PC-3 (cell line): Measurements from ENCODE around the gene RPE65. TPM values are rescaled to one million over a fixed set of nuclear protein-coding genes. Genes with fewer than 3 reads are reported as not detected.

Source experiments
- ATAC-seq: fragments of 200-7000 bp; cut with Tn5 transposase; 2 replicates; pipeline ENCODE4 v1.9.1; 2020; ENCODE audit warnings: mild to moderate bottlenecking, moderate library complexity
- BruUV-seq: library from RNA; stranded (reverse); fragments of 400-500 nt; replicated peaks from 2 replicates; lab custom pipeline; 2021; lab: Mats Ljungman, UMichigan
- CTCF ChIA-PET: fragments of 300-600 bp; sonication (Branson Sonifier 250); formaldehyde crosslinking; loops from one replicate; lab custom pipeline; 2022; ENCODE audit warnings: antibody characterized with exemption; lab: Charles Lee
- POLR2A ChIA-PET: fragments of 300-600 bp; sonication (Branson Sonifier 250); formaldehyde crosslinking; loops from one replicate; lab custom pipeline; 2022; ENCODE audit warnings: antibody characterized with exemption; ENCODE audit not compliant: unreplicated experiment; lab: Charles Lee
- DNase-seq: peaks from one replicate; pipeline ENCODE4 v3.0.0-alpha.2; 2015
- H2AFZ ChIP-seq: fragments of 300-600 bp; sonication (generic); 2 replicates; pipeline ENCODE4 v1.6.0; 2016; ENCODE audit warnings: antibody characterized with exemption, low read length
- H3F3A ChIP-seq: fragments of 300-600 bp; sonication (generic); one replicate; pipeline ENCODE4 v1.6.0; 2017; ENCODE audit warnings: antibody characterized with exemption, low read length, control low read depth, mild to moderate bottlenecking; ENCODE audit not compliant: unreplicated experiment
- H3K27ac ChIP-seq: fragments of 300-600 bp; sonication (generic); 2 replicates; pipeline ENCODE4 v1.5.1; 2016; ENCODE audit warnings: mild to moderate bottlenecking, low read length
- H3K27me3 ChIP-seq: fragments of 300-600 bp; sonication (generic); 2 replicates; pipeline ENCODE4 v1.6.1; 2016; ENCODE audit warnings: low read length, mixed read lengths
- H3K36me3 ChIP-seq: fragments of 300-600 bp; sonication (generic); 2 replicates; pipeline ENCODE4 v1.6.1; 2016; ENCODE audit warnings: low read depth, mixed run types, low read length, mixed read lengths
- H3K4me1 ChIP-seq: fragments of 300-600 bp; sonication (generic); 2 replicates; pipeline ENCODE4 v1.5.1; 2016; ENCODE audit warnings: low read length; ENCODE audit not compliant: insufficient read depth
- H3K4me2 ChIP-seq: fragments of 300-600 bp; sonication (generic); 2 replicates; pipeline ENCODE4 v1.6.0; 2016; ENCODE audit warnings: low read length
- H3K4me3 ChIP-seq: fragments of 300-600 bp; sonication (generic); 2 replicates; pipeline ENCODE4 v1.5.1; 2016; ENCODE audit warnings: mild to moderate bottlenecking, low read length, mixed read lengths
- H3K79me2 ChIP-seq: fragments of 300-600 bp; sonication (generic); 2 replicates; pipeline ENCODE4 v1.6.1; 2017; ENCODE audit warnings: low read length, mixed read lengths
- H3K9ac ChIP-seq: fragments of 300-600 bp; sonication (generic); 2 replicates; pipeline ENCODE4 v1.6.0; 2016; ENCODE audit warnings: mild to moderate bottlenecking, low read length
- H3K9me2 ChIP-seq: fragments of 300-600 bp; sonication (generic); replicated peaks from 2 replicates; pipeline ENCODE4 v1.6.1; 2016; ENCODE audit warnings: mixed run types, low read length, mixed read lengths
- H3K9me3 ChIP-seq: fragments of 300-600 bp; sonication (generic); 2 replicates; pipeline ENCODE4 v1.6.1; 2016; ENCODE audit warnings: low read length, mixed read lengths
- H4K20me1 ChIP-seq: fragments of 300-600 bp; sonication (generic); 2 replicates; pipeline ENCODE4 v1.6.1; 2016; ENCODE audit warnings: low read length, mixed read lengths
- EZH2 ChIP-seq: fragments of 300-600 bp; sonication (generic); IDR thresholded peaks from one replicate; pipeline ENCODE4 v1.6.1; 2017; ENCODE audit warnings: antibody characterized with exemption, mild to moderate bottlenecking, low read length; ENCODE audit not compliant: unreplicated experiment
- EZH2phosphoT487 ChIP-seq: fragments of 300-600 bp; sonication (generic); IDR thresholded peaks from 2 replicates; pipeline ENCODE4 v1.6.1; 2018; ENCODE audit warnings: mild to moderate bottlenecking, antibody characterized with exemption, low read length, borderline replicate concordance
- intact Hi-C: fragments of 100-400 bp; cut with micrococcal nuclease; formaldehyde crosslinking; loops from 2 replicates; pipeline ENCODE4 v1.9.0; 2023
- total RNA-seq: library from RNA; depleted of rRNA; stranded (reverse); fragments of >200 nt; gene quantifications from 2 replicates; pipeline ENCODE4 v1.2.3, GENCODE V29; 2014
- TF ChIP-seq, protein P1 (sequence below): fragments of 300-600 bp; sonication (generic); conservative IDR thresholded peaks from 2 replicates; pipeline ENCODE4 v1.5.1; 2017; ENCODE audit warnings: antibody characterized with exemption, low read depth, mild to moderate bottlenecking, low read length

RPE65 gene
- total RNA-seq, 1 experiment from 2014 or later, result not detected

DNA sequence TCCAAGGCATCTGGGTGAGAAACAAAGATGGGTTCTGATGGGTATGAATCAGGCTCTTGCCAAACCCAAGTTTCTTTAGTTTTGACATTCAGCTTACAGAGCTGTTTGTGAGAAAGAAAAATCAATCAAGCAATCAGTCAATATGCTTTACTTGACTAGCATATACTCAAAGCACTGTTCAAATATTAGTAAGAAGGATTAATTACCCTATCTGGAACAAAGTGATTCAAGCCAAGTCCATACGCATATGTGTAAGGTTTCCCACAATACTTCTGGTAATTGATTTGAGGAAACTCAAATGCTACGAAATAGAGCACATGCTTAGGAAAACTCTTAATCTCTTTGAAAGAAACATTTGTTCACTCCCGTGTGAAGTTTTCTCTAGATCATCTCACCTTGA lies 18.7 kb downstream of the RPE65 start:
- DNase-seq (no peak), ATAC-seq (no peak)
- TF ChIP-seq, protein P1, sequence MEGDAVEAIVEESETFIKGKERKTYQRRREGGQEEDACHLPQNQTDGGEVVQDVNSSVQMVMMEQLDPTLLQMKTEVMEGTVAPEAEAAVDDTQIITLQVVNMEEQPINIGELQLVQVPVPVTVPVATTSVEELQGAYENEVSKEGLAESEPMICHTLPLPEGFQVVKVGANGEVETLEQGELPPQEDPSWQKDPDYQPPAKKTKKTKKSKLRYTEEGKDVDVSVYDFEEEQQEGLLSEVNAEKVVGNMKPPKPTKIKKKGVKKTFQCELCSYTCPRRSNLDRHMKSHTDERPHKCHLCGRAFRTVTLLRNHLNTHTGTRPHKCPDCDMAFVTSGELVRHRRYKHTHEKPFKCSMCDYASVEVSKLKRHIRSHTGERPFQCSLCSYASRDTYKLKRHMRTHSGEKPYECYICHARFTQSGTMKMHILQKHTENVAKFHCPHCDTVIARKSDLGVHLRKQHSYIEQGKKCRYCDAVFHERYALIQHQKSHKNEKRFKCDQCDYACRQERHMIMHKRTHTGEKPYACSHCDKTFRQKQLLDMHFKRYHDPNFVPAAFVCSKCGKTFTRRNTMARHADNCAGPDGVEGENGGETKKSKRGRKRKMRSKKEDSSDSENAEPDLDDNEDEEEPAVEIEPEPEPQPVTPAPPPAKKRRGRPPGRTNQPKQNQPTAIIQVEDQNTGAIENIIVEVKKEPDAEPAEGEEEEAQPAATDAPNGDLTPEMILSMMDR, result no peak
- TF ChIP-seq EZH2phosphoT487 (no peak), EZH2 (no peak)
- Histone ChIP-seq H3K4me3 (no peak overlapping the region), H3K36me3 (peaks cover 49% of the 10 kb centered on the region), H3K9ac (no peak overlapping the region), H3K4me1 (no peaks in the 10 kb centered on the region), H3K27me3 (no peaks in the 10 kb centered on the region), H3K9me3 (no peaks in the 10 kb centered on the region), H3K79me2 (peaks cover 7% of the 10 kb centered on the region; the same call in 1 of the 2 replicates), H3K27ac (no peak overlapping the region), H2AFZ (no peak overlapping the region), H3F3A (peaks cover 3% of the 10 kb centered on the region), H3K4me2 (no peak overlapping the region), H3K9me2 (no peaks in the 10 kb centered on the region), H4K20me1 (0 out of 2 replicates have a peak, but pooled peaks cover 7% of the 10 kb centered on the region)
- intact Hi-C loops, result no loop called here
- POLR2A ChIA-PET, result no interaction called here
- no TSS peak for BruUV-seq
- CTCF ChIA-PET, result no interaction called here

DNA sequence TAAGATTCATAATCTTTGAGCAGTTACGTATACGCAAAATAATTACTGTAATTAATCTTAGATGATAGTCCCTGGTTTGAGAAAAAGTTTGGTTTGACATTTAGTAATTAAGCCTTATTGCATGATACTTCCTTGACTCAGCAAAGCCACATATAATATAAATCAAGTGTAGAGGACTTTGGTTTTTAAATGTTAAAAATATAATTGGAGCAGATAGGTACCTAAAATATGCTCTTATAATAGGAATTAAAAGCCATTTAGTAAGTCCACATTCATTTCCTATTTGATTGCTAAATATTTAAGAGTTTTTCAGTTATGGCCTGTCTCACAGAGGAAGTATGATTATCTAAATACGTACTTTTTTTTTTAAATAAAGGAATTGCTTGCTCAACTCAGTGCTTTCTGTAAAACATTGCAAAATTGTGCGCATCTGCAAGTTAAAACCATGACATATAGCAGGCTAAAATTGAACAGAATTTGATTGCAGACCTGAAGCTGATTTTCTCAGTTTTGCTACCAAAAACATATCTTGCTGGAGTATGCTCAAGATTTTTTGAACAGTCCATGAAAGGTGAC lies 20.4 kb downstream of the RPE65 start:
- no peaks in the 10 kb centered on the region for H3K4me1 ChIP-seq

More for the DNA sequence above, 20.4 kb downstream of the RPE65 start:
- DNase-seq (no peak), ATAC-seq (no peak)
- Histone ChIP-seq H2AFZ (no peak overlapping the region), H3K4me2 (no peak overlapping the region), H3K4me3 (no peak overlapping the region), H3K36me3 (peaks cover 52% of the 10 kb centered on the region), H3K27ac (no peak overlapping the region), H4K20me1 (0 out of 2 replicates have a peak, but pooled peaks cover 7% of the 10 kb centered on the region), H3K9ac (no peak overlapping the region), H3F3A (peaks cover 3% of the 10 kb centered on the region), H3K27me3 (no peaks in the 10 kb centered on the region), H3K79me2 (peaks cover 7% of the 10 kb centered on the region; the same call in 1 of the 2 replicates), H3K9me3 (no peaks in the 10 kb centered on the region), H3K9me2 (no peaks in the 10 kb centered on the region)
- BruUV-seq, result no TSS peak
- intact Hi-C loops, result no loop called here
- ChIA-PET CTCF (no interaction called here), POLR2A (no interaction called here)
- TF ChIP-seq, protein P1, result no peak
- no peak for TF ChIP-seq EZH2phosphoT487
- TF ChIP-seq EZH2, result no peak
